ENCODE measurements around the gene ANKRD63. TPM values are rescaled to one million over a fixed set of nuclear protein-coding genes. Genes with fewer than 3 reads are reported as not detected.

The ANKRD63 gene
- total and polyA plus RNA-seq, 2 of the 8 experiments (the other 6 are each of a cell fraction or from before 2014, with no cell fraction given): 0.18 to 0.26 TPM

- TF ChIP-seq CHD7 (IDR thresholded peaks at IDR 0.05; ENCODE audit: insufficient replicate concordance, low read length): no peak
- no peak for TF ChIP-seq TCF12 (IDR thresholded peaks at IDR 0.05; ENCODE audit: low read depth, low read length)
- TF ChIP-seq BCL11A (IDR thresholded peaks at IDR 0.05; ENCODE audit: low read depth in 2 of 2, low read length in 2 of 2): no peak
- TF ChIP-seq SIN3A (conservative IDR thresholded peaks at IDR 0.05 in 1 of 2, IDR thresholded peaks at IDR 0.05 in 1 of 2; ENCODE audit: low read depth in 1 of 2, low read length in 2 of 2): no peak
- TF ChIP-seq SUZ12 (IDR thresholded peaks at IDR 0.05; ENCODE audit: low read length): no peak
- TF ChIP-seq POLR2AphosphoS5 (IDR thresholded peaks at IDR 0.05; ENCODE audit: low read depth, low read length): no peak
- no peak for TF ChIP-seq FOSL1 (IDR thresholded peaks at IDR 0.05; ENCODE audit: insufficient read depth, low read depth, low read length)
- TF ChIP-seq ZNF274 (IDR thresholded peaks at IDR 0.05; ENCODE audit: borderline replicate concordance, extremely low read depth, low read length): no peak
- TF ChIP-seq KDM4A (IDR thresholded peaks at IDR 0.05; ENCODE audit: low read depth, low read length, severe bottlenecking): no peak
Observed at GRCh38 chr15:40239693-40240618, 42.9 kb downstream of the ANKRD63 start (continued).

Data from H1 (cell line).